IMR-90 (cell line): ENCODE results near the gene BCAR1.

Experiments
- BHLHE40 ChIP-seq: fragments of 150-350 bp; IDR thresholded peaks from 2 replicates; pipeline ENCODE4 v1.6.1; 2016; ENCODE audit warnings: mild to moderate bottlenecking, low read depth, low read length
- CEBPB ChIP-seq: IDR thresholded peaks from 2 replicates; pipeline ENCODE4 v1.6.1; 2012; ENCODE audit warnings: low read depth, low read length, improper control_type of control experiment
- CHD1 ChIP-seq: IDR thresholded peaks from 2 replicates; pipeline ENCODE4 v1.6.1; 2012; ENCODE audit warnings: low read depth, low read length, improper control_type of control experiment
- FOS ChIP-seq: fragments of 150-350 bp; IDR thresholded peaks from 2 replicates; pipeline ENCODE4 v1.6.1; 2016; ENCODE audit warnings: low read depth, low read length
- MAZ ChIP-seq: IDR thresholded peaks from 2 replicates; pipeline ENCODE4 v1.6.1; 2012; ENCODE audit warnings: low read depth, mild to moderate bottlenecking, low read length, improper control_type of control experiment, moderate library complexity, borderline replicate concordance
- NFE2L2 ChIP-seq: fragments of 150-350 bp; IDR thresholded peaks from 2 replicates; pipeline ENCODE4 v1.6.1; 2016; ENCODE audit warnings: low read depth, mild to moderate bottlenecking, low read length
- POLR2A ChIP-seq: IDR thresholded peaks from 2 replicates; pipeline ENCODE4 v1.6.1; 2012; ENCODE audit warnings: mild to moderate bottlenecking, low read depth, low read length
- RCOR1 ChIP-seq: IDR thresholded peaks from 2 replicates; pipeline ENCODE4 v1.6.1; 2012; ENCODE audit warnings: mild to moderate bottlenecking, low read length, improper control_type of control experiment; ENCODE audit not compliant: insufficient replicate concordance
- RFX5 ChIP-seq: IDR thresholded peaks from 2 replicates; pipeline ENCODE4 v1.8.0; 2012; ENCODE audit warnings: low read depth, mild to moderate bottlenecking, low read length, moderate library complexity
- SMC3 ChIP-seq: fragments of 150-350 bp; IDR thresholded peaks from 2 replicates; pipeline ENCODE4 v1.6.1; 2016; ENCODE audit warnings: low read depth, mild to moderate bottlenecking, antibody characterized with exemption, low read length, moderate library complexity
- TF ChIP-seq, protein P1 (sequence below): conservative IDR thresholded peaks from 2 replicates; pipeline ENCODE4 v1.5.1; 2012; ENCODE audit warnings: mild to moderate bottlenecking, low read depth, low read length, improper control_type of control experiment
- TF ChIP-seq, protein P2 (sequence below): fragments of 150-350 bp; IDR thresholded peaks from 2 replicates; pipeline ENCODE4 v1.6.1; 2017; ENCODE audit warnings: mild to moderate bottlenecking, antibody characterized with exemption, low read length, low read depth
- TF ChIP-seq, protein P3 (sequence below): fragments of 150-350 bp; IDR thresholded peaks from 2 replicates; pipeline ENCODE4 v1.6.1; 2016; ENCODE audit warnings: low read depth, mild to moderate bottlenecking, low read length, moderate library complexity, borderline replicate concordance

DNA sequence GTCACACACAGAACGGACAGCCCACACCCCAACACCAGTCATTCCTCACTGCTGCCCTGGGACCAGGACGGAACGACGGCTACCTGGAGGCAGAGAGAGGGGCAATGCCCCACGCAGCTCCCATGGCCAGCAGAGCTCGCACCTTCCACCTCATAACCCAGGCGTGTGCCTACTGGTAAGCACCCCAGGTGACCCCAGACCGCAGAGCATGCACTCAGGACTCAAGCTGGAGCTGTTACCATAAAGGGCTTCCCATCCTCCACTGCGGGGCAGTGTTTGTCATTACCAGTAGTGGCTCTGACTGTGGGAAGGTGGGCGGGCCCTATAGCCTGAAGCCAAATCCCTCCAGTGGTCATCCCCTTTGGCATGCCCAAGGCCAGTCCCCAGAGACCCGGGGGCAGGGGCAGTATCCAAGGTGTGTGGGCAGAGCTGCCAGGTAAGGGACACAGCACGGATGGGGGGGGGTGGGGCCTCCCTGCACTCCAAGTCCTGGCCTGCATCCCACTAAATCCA lies 4.7 kb upstream of the BCAR1 start:
- TF ChIP-seq POLR2A (no peak), CEBPB (no peak), RFX5 (no peak), SMC3 (no peak), RCOR1 (no peak), BHLHE40 (no peak), CHD1 (no peak), FOS (no peak), MAZ (no peak), NFE2L2 (no peak)
- TF ChIP-seq, protein P1, sequence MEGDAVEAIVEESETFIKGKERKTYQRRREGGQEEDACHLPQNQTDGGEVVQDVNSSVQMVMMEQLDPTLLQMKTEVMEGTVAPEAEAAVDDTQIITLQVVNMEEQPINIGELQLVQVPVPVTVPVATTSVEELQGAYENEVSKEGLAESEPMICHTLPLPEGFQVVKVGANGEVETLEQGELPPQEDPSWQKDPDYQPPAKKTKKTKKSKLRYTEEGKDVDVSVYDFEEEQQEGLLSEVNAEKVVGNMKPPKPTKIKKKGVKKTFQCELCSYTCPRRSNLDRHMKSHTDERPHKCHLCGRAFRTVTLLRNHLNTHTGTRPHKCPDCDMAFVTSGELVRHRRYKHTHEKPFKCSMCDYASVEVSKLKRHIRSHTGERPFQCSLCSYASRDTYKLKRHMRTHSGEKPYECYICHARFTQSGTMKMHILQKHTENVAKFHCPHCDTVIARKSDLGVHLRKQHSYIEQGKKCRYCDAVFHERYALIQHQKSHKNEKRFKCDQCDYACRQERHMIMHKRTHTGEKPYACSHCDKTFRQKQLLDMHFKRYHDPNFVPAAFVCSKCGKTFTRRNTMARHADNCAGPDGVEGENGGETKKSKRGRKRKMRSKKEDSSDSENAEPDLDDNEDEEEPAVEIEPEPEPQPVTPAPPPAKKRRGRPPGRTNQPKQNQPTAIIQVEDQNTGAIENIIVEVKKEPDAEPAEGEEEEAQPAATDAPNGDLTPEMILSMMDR: peak; percentile 26
- TF ChIP-seq, protein P2, sequence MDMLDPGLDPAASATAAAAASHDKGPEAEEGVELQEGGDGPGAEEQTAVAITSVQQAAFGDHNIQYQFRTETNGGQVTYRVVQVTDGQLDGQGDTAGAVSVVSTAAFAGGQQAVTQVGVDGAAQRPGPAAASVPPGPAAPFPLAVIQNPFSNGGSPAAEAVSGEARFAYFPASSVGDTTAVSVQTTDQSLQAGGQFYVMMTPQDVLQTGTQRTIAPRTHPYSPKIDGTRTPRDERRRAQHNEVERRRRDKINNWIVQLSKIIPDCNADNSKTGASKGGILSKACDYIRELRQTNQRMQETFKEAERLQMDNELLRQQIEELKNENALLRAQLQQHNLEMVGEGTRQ: no peak
- TF ChIP-seq, protein P3, sequence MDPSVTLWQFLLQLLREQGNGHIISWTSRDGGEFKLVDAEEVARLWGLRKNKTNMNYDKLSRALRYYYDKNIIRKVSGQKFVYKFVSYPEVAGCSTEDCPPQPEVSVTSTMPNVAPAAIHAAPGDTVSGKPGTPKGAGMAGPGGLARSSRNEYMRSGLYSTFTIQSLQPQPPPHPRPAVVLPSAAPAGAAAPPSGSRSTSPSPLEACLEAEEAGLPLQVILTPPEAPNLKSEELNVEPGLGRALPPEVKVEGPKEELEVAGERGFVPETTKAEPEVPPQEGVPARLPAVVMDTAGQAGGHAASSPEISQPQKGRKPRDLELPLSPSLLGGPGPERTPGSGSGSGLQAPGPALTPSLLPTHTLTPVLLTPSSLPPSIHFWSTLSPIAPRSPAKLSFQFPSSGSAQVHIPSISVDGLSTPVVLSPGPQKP: no peak
